Endothelial cell of umbilical vein (primary cell): ENCODE results near the gene DST. TPM values are rescaled to one million over a fixed set of nuclear protein-coding genes. Genes with fewer than 3 reads are reported as not detected.

ENCODE experiments used
- BruUV-seq: library from RNA; stranded (reverse); fragments of 400-500 nt; replicated peaks from 2 replicates; lab custom pipeline; 2021; lab: Mats Ljungman, UMichigan
- CTCF ChIA-PET: fragments of 300-600, 350-600 bp; sonication (Branson Sonifier 250); formaldehyde crosslinking; loops from one replicate; lab custom pipeline; 2021; ENCODE audit warnings: antibody characterized with exemption, inconsistent platforms; lab: Charles Lee
- POLR2A ChIA-PET: fragments of 300-600, 350-600 bp; sonication (Branson Sonifier 250); formaldehyde crosslinking; loops from one replicate; lab custom pipeline; 2021; ENCODE audit warnings: antibody characterized with exemption, inconsistent platforms; lab: Charles Lee
- DNase-seq: peaks from one replicate; pipeline ENCODE4 v3.0.0-alpha.2; 2011; ENCODE audit warnings: low read depth, low spot score
- FAIRE-seq: peaks from 2 replicates; lab custom pipeline; 2011; peaks lifted over from hg19 to GRCh38; lab: Jason Lieb, UNC
- H2AFZ ChIP-seq: 2 replicates; pipeline ENCODE4 v1.6.0; 2012; ENCODE audit warnings: low read depth, low read length, control low read depth, inconsistent platforms
- H3K27ac ChIP-seq: 2 replicates; pipeline ENCODE4 v1.5.1; 2011; ENCODE audit warnings: low read depth, mild to moderate bottlenecking, control low read depth, low read length, moderate library complexity; ENCODE audit not compliant: insufficient read depth
- H3K27me3 ChIP-seq, 2 experiments: 2 replicates each; pipeline versions ENCODE4 v1.6.0 to v1.6.1; 2011; ENCODE audit warnings: low read length in 2 of 2, mixed read lengths in 1 of 2; ENCODE audit not compliant: control insufficient read depth in 2 of 2, insufficient read depth in 2 of 2
- H3K36me3 ChIP-seq, 2 experiments: 2 replicates in 1 of 2; 3 replicates in 1 of 2; pipeline ENCODE4 v1.5.1; 2011; ENCODE audit warnings: low read length in 2 of 2, mild to moderate bottlenecking in 1 of 2, moderate library complexity in 1 of 2; ENCODE audit not compliant: control insufficient read depth in 2 of 2, insufficient read depth in 2 of 2; ENCODE audit errors: extremely low read depth in 1 of 2
- H3K4me1 ChIP-seq: 3 replicates; pipeline ENCODE4 v1.5.1; 2011; ENCODE audit warnings: mild to moderate bottlenecking, low read length; ENCODE audit not compliant: control insufficient read depth, insufficient read depth; ENCODE audit errors: extremely low read depth
- H3K4me2 ChIP-seq: 2 replicates; pipeline ENCODE4 v1.6.1; 2011; ENCODE audit warnings: low read length, control low read depth, mixed read lengths; ENCODE audit not compliant: insufficient read depth
- H3K4me3 ChIP-seq, 3 experiments: fragments of 200-600 bp in 1 of 3; sonication (generic), shearing (Covaris generic) in 1 of 3; replicated peaks in 1 of 3; 2 replicates each; pipeline ENCODE4 v1.5.1; 2011 to 2016; ENCODE audit warnings: control low read depth in 3 of 3, low read length in 3 of 3, mild to moderate bottlenecking in 2 of 3, inconsistent platforms in 1 of 3, low read depth in 1 of 3, moderate library complexity in 1 of 3; ENCODE audit not compliant: insufficient read depth in 1 of 3
- H3K79me2 ChIP-seq: 2 replicates; pipeline ENCODE4 v1.6.0; 2012; ENCODE audit warnings: low read length, inconsistent platforms; ENCODE audit not compliant: control insufficient read depth, insufficient read depth
- H3K9ac ChIP-seq: replicated peaks from 2 replicates; pipeline ENCODE3; 2011; ENCODE audit warnings: low read length, control low read depth; ENCODE audit not compliant: insufficient read depth; ENCODE audit errors: extremely low read depth
- H3K9me1 ChIP-seq: replicated peaks from 3 replicates; pipeline ENCODE4 v1.6.0; 2011; ENCODE audit warnings: mild to moderate bottlenecking, low read length; ENCODE audit not compliant: control insufficient read depth, insufficient read depth; ENCODE audit errors: extremely low read depth
- H3K9me3 ChIP-seq: replicated peaks from 2 replicates; pipeline ENCODE4 v1.5.1; 2012; ENCODE audit warnings: low read length, inconsistent platforms; ENCODE audit not compliant: control insufficient read depth, insufficient read depth
- H4K20me1 ChIP-seq: replicated peaks from 2 replicates; pipeline ENCODE3; 2011; ENCODE audit warnings: mild to moderate bottlenecking, low read length; ENCODE audit not compliant: control insufficient read depth, insufficient read depth; ENCODE audit errors: extremely low read depth
- EZH2 ChIP-seq: IDR thresholded peaks from 2 replicates; pipeline ENCODE4 v1.6.1; 2012; ENCODE audit warnings: borderline replicate concordance, low read depth, mild to moderate bottlenecking, moderate library complexity, low read length, inconsistent platforms; ENCODE audit not compliant: severe bottlenecking
- FOS ChIP-seq: IDR thresholded peaks from 2 replicates; pipeline ENCODE4 v1.6.1; 2011; ENCODE audit warnings: mild to moderate bottlenecking, low read length, moderate library complexity, borderline replicate concordance; ENCODE audit not compliant: insufficient read depth
- GATA2 ChIP-seq: IDR thresholded peaks from 2 replicates; pipeline ENCODE4 v1.7.0; 2011; ENCODE audit warnings: low read depth, mild to moderate bottlenecking, moderate library complexity, mixed read lengths, low read length; ENCODE audit not compliant: insufficient read length, insufficient read depth
- JUN ChIP-seq: IDR thresholded peaks from 2 replicates; pipeline ENCODE4 v1.6.1; 2011; ENCODE audit warnings: borderline replicate concordance, low read depth; ENCODE audit not compliant: insufficient read length, insufficient read depth
- MYC ChIP-seq: IDR thresholded peaks from one replicate; pipeline ENCODE4 v1.6.1; 2011; ENCODE audit warnings: mild to moderate bottlenecking, low read depth, low read length
- POLR2A ChIP-seq: IDR thresholded peaks from 2 replicates; pipeline ENCODE4 v1.6.1; 2012; ENCODE audit warnings: low read depth, mild to moderate bottlenecking, control low read depth, low read length
- POLR2AphosphoS5 ChIP-seq: IDR thresholded peaks from 2 replicates; pipeline ENCODE4 v1.6.1; 2012; ENCODE audit warnings: low read depth, mild to moderate bottlenecking, control low read depth, low read length, moderate library complexity; ENCODE audit not compliant: insufficient read depth
- dilution Hi-C: fragments of 300-500 bp; cut with MboI; formaldehyde crosslinking; loops from one replicate; pipeline ENCODE4 v1.15.0; 2019; ENCODE audit warnings: low sequenced_read_pairs; ENCODE audit not compliant: extremely low pct_ligation_motif_present
- intact Hi-C: fragments of 100-400 bp; cut with micrococcal nuclease; formaldehyde crosslinking; loops from one replicate; pipeline ENCODE4 v1.10.0; 2022
- polyA plus RNA-seq, 4 experiments: library from polyadenylated mRNA; depleted of rRNA in 3 of 4; stranded (reverse) in 3 of 4; unstranded in 1 of 4; fragments of >200 nt; gene quantifications; 2 replicates each; pipeline versions ENCODE4 v1.2.1 to v1.2.3, GENCODE V29; 2011 to 2012; ENCODE audit warnings: missing spikeins in 1 of 4
- total RNA-seq: library from RNA; stranded (reverse); gene quantifications from 2 replicates; pipeline ENCODE4 v1.2.3, GENCODE V29; 2021
- TF ChIP-seq, protein P1 (sequence below), 2 donors: IDR thresholded peaks; 1 replicate in 1 of 2; 2 replicates in 1 of 2; pipeline ENCODE4 v1.5.1; 2011; ENCODE audit warnings: low read length in 2 of 2, mild to moderate bottlenecking in 2 of 2, moderate library complexity in 2 of 2, control low read depth in 1 of 2, inconsistent platforms in 1 of 2, low read depth in 1 of 2; ENCODE audit not compliant: insufficient read depth in 1 of 2; ENCODE audit errors: extremely low read depth in 1 of 2
- TF ChIP-seq, protein P2 (sequence below): IDR thresholded peaks from 2 replicates; pipeline ENCODE4 v1.6.1; 2011; ENCODE audit not compliant: insufficient read depth, insufficient read length

Gene DST
- total and polyA plus RNA-seq, 2 donors (not counting 3 experiments of a cell fraction or from before 2014, with no cell fraction given), result 62.3 to 253 TPM

DNA sequence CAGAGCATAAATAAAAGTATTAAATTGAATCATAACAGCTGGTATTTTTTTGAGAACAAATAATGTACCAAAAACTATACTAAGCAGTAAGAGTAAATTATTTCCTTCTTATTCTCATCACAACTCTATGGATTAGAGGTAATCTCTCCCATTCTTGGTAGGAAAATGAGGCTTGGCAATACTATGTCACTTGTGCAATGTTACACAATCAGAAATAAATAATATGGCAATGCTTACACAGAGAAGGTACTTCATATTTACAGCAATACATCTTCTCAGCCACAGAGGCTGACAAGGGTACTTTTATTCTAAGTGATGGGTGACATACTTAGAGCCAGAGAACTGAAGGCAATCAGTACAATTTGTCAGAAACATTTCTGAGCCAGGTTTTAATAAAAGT, 3.9 kb downstream of the DST start:
- no peak for FAIRE-seq
- no peak overlapping the region for H3K4me2 ChIP-seq

More for the DNA sequence above, 3.9 kb downstream of the DST start:
- BruUV-seq, result no TSS peak
- no peak for DNase-seq
- H3K27ac ChIP-seq, result no peak overlapping the region
- peaks cover 13% of the 10 kb centered on the region for H3K4me1 ChIP-seq
- no peak overlapping the region for H3K4me3 ChIP-seq
- CTCF ChIA-PET, result interaction anchor here (0.9 to 7.1 kb wide), 10 partner anchors 17 to 686 kb away, joined by 3 to 187 read pairs (median 6); no protein-coding TSS in a partner anchor
- H3K36me3 ChIP-seq, result peaks cover 9 to 13% of the 10 kb centered on the region in 2 experiments
- no peaks in the 10 kb centered on the region for H3K79me2 ChIP-seq
- no peak overlapping the region for H3K9ac ChIP-seq
- POLR2A ChIA-PET, result no interaction called here
- no peak overlapping the region for H2AFZ ChIP-seq
- dilution Hi-C loops, result no loop called here
- H3K27me3 ChIP-seq, result no peaks in the 10 kb centered on the region
- H3K9me3 ChIP-seq, result no peaks in the 10 kb centered on the region
- intact Hi-C loops, result no loop called here
- TF ChIP-seq MYC, result no peak
- TF ChIP-seq POLR2A, result no peak
- no peak for TF ChIP-seq GATA2
- TF ChIP-seq, protein P1, sequence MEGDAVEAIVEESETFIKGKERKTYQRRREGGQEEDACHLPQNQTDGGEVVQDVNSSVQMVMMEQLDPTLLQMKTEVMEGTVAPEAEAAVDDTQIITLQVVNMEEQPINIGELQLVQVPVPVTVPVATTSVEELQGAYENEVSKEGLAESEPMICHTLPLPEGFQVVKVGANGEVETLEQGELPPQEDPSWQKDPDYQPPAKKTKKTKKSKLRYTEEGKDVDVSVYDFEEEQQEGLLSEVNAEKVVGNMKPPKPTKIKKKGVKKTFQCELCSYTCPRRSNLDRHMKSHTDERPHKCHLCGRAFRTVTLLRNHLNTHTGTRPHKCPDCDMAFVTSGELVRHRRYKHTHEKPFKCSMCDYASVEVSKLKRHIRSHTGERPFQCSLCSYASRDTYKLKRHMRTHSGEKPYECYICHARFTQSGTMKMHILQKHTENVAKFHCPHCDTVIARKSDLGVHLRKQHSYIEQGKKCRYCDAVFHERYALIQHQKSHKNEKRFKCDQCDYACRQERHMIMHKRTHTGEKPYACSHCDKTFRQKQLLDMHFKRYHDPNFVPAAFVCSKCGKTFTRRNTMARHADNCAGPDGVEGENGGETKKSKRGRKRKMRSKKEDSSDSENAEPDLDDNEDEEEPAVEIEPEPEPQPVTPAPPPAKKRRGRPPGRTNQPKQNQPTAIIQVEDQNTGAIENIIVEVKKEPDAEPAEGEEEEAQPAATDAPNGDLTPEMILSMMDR (IDR thresholded peaks at IDR 0.05; ENCODE audit: extremely low read depth in 1 of 2, insufficient read depth in 1 of 2, low read depth in 1 of 2, low read length in 2 of 2), result no peak
- TF ChIP-seq FOS, result no peak
- TF ChIP-seq EZH2, result no peak
- TF ChIP-seq, protein P2, sequence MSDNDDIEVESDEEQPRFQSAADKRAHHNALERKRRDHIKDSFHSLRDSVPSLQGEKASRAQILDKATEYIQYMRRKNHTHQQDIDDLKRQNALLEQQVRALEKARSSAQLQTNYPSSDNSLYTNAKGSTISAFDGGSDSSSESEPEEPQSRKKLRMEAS, result no peak
- no peak for TF ChIP-seq JUN
- TF ChIP-seq POLR2AphosphoS5, result no peak
- H4K20me1 ChIP-seq, result no peaks in the 10 kb centered on the region
- no peaks in the 10 kb centered on the region for H3K9me1 ChIP-seq
